SU-DHL-6 (cell line): ENCODE measurements around the gene KRT79.

Experiments used
- H2AFZ ChIP-seq: fragments of 200-600 bp; sonication (generic); 2 replicates; pipeline ENCODE4 v1.6.1; 2014; ENCODE audit warnings: low read depth, mild to moderate bottlenecking, moderate library complexity, mixed read lengths, antibody characterized with exemption, low read length; ENCODE audit not compliant: severe bottlenecking
- H3F3A ChIP-seq: fragments of 200-600 bp; shearing (Covaris generic); 2 replicates; pipeline ENCODE4 v1.6.0; 2016; ENCODE audit warnings: antibody characterized with exemption, mild to moderate bottlenecking; ENCODE audit not compliant: insufficient read depth
- H3K27ac ChIP-seq: fragments of 200-600 bp; sonication (generic); 2 replicates; pipeline ENCODE4 v1.5.1; 2016; ENCODE audit warnings: low read depth, mild to moderate bottlenecking, low read length, moderate library complexity, mixed read lengths
- H3K27me3 ChIP-seq: fragments of 200-600 bp; sonication (generic), shearing (Covaris generic); 2 replicates; pipeline ENCODE4 v1.6.0; 2014; ENCODE audit warnings: mild to moderate bottlenecking, low read length
- H3K36me3 ChIP-seq: fragments of 200-600 bp; sonication (generic); 2 replicates; pipeline ENCODE4 v1.6.1; 2014; ENCODE audit warnings: mild to moderate bottlenecking, low read length, mixed read lengths
- H3K4me2 ChIP-seq: fragments of 300-600, 200-600 bp; shearing (Covaris generic), sonication (generic); 2 replicates; pipeline ENCODE4 v1.6.0; 2014; ENCODE audit warnings: low read length, low read depth, mild to moderate bottlenecking; ENCODE audit not compliant: poor library complexity, severe bottlenecking
- H3K4me3 ChIP-seq: fragments of 200-600 bp; sonication (generic); 2 replicates; pipeline ENCODE4 v1.5.1; 2014; ENCODE audit warnings: antibody characterized with exemption, low read length, mild to moderate bottlenecking, mixed read lengths; ENCODE audit not compliant: insufficient read depth, poor library complexity, severe bottlenecking
- H3K79me2 ChIP-seq: fragments of 200-600 bp; sonication (generic); 2 replicates; pipeline ENCODE4 v1.6.1; 2014; ENCODE audit warnings: mild to moderate bottlenecking, low read length, moderate library complexity; ENCODE audit not compliant: insufficient read depth
- H3K9ac ChIP-seq: fragments of 200-600 bp; sonication (generic); 2 replicates; pipeline ENCODE4 v1.7.0; 2014; ENCODE audit warnings: mild to moderate bottlenecking, low read length
- H3K9me2 ChIP-seq: fragments of 200-600 bp; sonication (generic); replicated peaks from 2 replicates; pipeline ENCODE4 v1.6.1; 2014; ENCODE audit warnings: low read length; ENCODE audit not compliant: insufficient read depth
- H3K9me3 ChIP-seq: fragments of 200-600 bp; sonication (generic); 2 replicates; pipeline ENCODE4 v1.6.1; 2014; ENCODE audit warnings: low read length, mixed read lengths; ENCODE audit not compliant: insufficient read depth
- H4K20me1 ChIP-seq: fragments of 200-600 bp; sonication (generic); 2 replicates; pipeline ENCODE4 v1.6.1; 2014; ENCODE audit warnings: low read depth, mild to moderate bottlenecking, antibody characterized with exemption, low read length, moderate library complexity, mixed read lengths
- EZH2phosphoT487 ChIP-seq: fragments of 200-600 bp; sonication (generic), shearing (Covaris generic); conservative IDR thresholded peaks from 2 replicates; pipeline ENCODE4 v1.6.1; 2018; ENCODE audit warnings: mild to moderate bottlenecking, antibody characterized with exemption, low read length, moderate library complexity, mixed read lengths
- TF ChIP-seq, protein P1 (sequence below): fragments of 200-600 bp; sonication (generic); IDR thresholded peaks from one replicate; pipeline ENCODE4 v1.5.1; 2017; ENCODE audit warnings: antibody characterized with exemption, mild to moderate bottlenecking, low read length, moderate library complexity; ENCODE audit not compliant: insufficient read depth, poor library complexity, severe bottlenecking

Gene KRT79

GRCh38 chr12:52781399-52782082 lies 52.6 kb downstream of the KRT79 start:
- Histone ChIP-seq H3K4me3 (no peak overlapping the region), H3K9me2 (no peaks in the 10 kb centered on the region), H3K79me2 (no peaks in the 10 kb centered on the region), H3K9me3 (no peaks in the 10 kb centered on the region), H3K9ac (no peak overlapping the region), H3K4me2 (no peak overlapping the region), H3F3A (no peaks in the 10 kb centered on the region), H4K20me1 (no peaks in the 10 kb centered on the region), H2AFZ (no peak overlapping the region), H3K27ac (no peak overlapping the region), H3K27me3 (no peaks in the 10 kb centered on the region), H3K36me3 (no peaks in the 10 kb centered on the region)
- no peak for TF ChIP-seq EZH2phosphoT487
- TF ChIP-seq, protein P1, sequence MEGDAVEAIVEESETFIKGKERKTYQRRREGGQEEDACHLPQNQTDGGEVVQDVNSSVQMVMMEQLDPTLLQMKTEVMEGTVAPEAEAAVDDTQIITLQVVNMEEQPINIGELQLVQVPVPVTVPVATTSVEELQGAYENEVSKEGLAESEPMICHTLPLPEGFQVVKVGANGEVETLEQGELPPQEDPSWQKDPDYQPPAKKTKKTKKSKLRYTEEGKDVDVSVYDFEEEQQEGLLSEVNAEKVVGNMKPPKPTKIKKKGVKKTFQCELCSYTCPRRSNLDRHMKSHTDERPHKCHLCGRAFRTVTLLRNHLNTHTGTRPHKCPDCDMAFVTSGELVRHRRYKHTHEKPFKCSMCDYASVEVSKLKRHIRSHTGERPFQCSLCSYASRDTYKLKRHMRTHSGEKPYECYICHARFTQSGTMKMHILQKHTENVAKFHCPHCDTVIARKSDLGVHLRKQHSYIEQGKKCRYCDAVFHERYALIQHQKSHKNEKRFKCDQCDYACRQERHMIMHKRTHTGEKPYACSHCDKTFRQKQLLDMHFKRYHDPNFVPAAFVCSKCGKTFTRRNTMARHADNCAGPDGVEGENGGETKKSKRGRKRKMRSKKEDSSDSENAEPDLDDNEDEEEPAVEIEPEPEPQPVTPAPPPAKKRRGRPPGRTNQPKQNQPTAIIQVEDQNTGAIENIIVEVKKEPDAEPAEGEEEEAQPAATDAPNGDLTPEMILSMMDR: no peak

DNA sequence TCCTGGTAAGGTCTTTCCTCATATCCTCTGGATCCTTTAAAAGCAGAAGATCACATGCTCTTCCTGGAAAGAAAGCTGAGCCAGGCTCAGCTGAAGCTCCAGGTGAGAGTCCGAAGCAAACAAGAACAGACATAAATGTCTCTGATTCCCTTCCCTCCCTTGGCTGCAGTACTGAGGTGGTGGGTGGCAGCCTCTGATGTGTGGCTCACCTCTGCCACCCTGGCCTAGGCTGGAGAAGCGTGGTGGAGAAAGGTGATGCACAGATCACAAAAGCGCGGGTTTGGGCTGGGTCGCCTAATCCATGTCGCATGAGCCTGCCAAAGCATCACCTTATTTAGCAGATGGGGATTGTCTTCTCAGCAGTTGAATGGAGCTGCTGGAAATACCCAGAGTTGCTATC lies 54.2 kb downstream of the KRT79 start:
- Histone ChIP-seq H4K20me1 (no peaks in the 10 kb centered on the region), H3K36me3 (no peaks in the 10 kb centered on the region), H3K9me2 (no peaks in the 10 kb centered on the region), H3K4me3 (no peak overlapping the region), H3K79me2 (no peaks in the 10 kb centered on the region), H3F3A (no peaks in the 10 kb centered on the region), H3K9me3 (no peaks in the 10 kb centered on the region), H3K27me3 (no peaks in the 10 kb centered on the region), H2AFZ (no peak overlapping the region), H3K4me2 (no peak overlapping the region), H3K27ac (no peak overlapping the region), H3K9ac (no peak overlapping the region)
- TF ChIP-seq EZH2phosphoT487: no peak
- TF ChIP-seq, protein P1: no peak

GRCh38 chr12:52778833-52779232 lies 55.3 kb downstream of the KRT79 start:
- Histone ChIP-seq H4K20me1 (no peaks in the 10 kb centered on the region), H3K4me3 (no peak overlapping the region), H3K36me3 (no peaks in the 10 kb centered on the region), H3K9me2 (no peaks in the 10 kb centered on the region), H3K9ac (no peak overlapping the region), H3F3A (no peaks in the 10 kb centered on the region), H2AFZ (no peak overlapping the region), H3K9me3 (no peaks in the 10 kb centered on the region), H3K4me2 (no peak overlapping the region), H3K27me3 (no peaks in the 10 kb centered on the region), H3K79me2 (no peaks in the 10 kb centered on the region), H3K27ac (no peak overlapping the region)
- TF ChIP-seq EZH2phosphoT487: no peak
- TF ChIP-seq, protein P1: no peak
